ENCODE data around the gene QKI. TPM values are rescaled to one million over a fixed set of nuclear protein-coding genes. Genes with fewer than 3 reads are reported as not detected.
A peak's percentile ranks its signal among the peaks of the same experiment; 100 is the strongest.

Gene QKI
- total RNA-seq, 1 experiment from 2014 or later, result 176 TPM

GRCh38 chr6:163494279-163494727 is 79.8 kb downstream of the QKI start:
- H3K36me3 Mint-ChIP-seq (ENCODE audit: insufficient read depth in 1 of 3, low read depth in 3 of 3), result peaks cover 0 to 10% (median 0%) of the 10 kb centered on the region in 3 experiments; a peak in 2 of 7 replicates
- no peak overlapping the region for H3K56ac ChIP-seq (ENCODE audit: insufficient read length, low read depth, low read length)
- H3K4me3 Mint-ChIP-seq, result no peak overlapping the region; a peak in 1 of 5 replicates
- H3K14ac ChIP-seq (ENCODE audit: insufficient read depth, low read length), result no peak overlapping the region
- H4K8ac ChIP-seq (replicated peaks; ENCODE audit: insufficient read length, low read depth, low read length), result no peak overlapping the region
- no peak overlapping the region for H3K4ac ChIP-seq (ENCODE audit: low read depth, low read length)
- H3K18ac ChIP-seq (ENCODE audit: insufficient read length, low read depth, low read length), result no peak overlapping the region
- H3K9me3 Mint-ChIP-seq, result 0 out of 5 replicates have a peak, but pooled peaks cover 0 to 3% of the 10 kb centered on the region in 2 experiments
- no peak for DNase-seq
- H2BK15ac ChIP-seq (ENCODE audit: low read depth, low read length), result no peak overlapping the region
- no CpG with 5 or more reads among the region's 6 CpGs for WGBS (ENCODE audit: extremely low coverage, insufficient read length, low lambda C conversion rate)
- peaks cover 3% of the 10 kb centered on the region for H3K79me1 ChIP-seq (ENCODE audit: insufficient read depth, low read depth, low read length, poor library complexity, severe bottlenecking)
- H3K4me1 ChIP-seq (ENCODE audit: insufficient read depth, low read length), result peaks cover 2% of the 10 kb centered on the region; the same call in 1 of the 2 replicates
- no peaks in the 10 kb centered on the region for H3K27me3 Mint-ChIP-seq (ENCODE audit: low read depth)
- H3K4me1 Mint-ChIP-seq, result peaks cover 21 to 42% of the 10 kb centered on the region in 2 experiments
- no peak overlapping the region for H2BK12ac ChIP-seq (ENCODE audit: insufficient read length, low read depth, low read length)
- H3K27ac ChIP-seq (ENCODE audit: insufficient read length, low read depth, low read length), result no peak overlapping the region
- H3K79me2 ChIP-seq (ENCODE audit: insufficient read depth, low read length), result peaks cover 17% of the 10 kb centered on the region; the same call in 1 of the 2 replicates
- no peak overlapping the region for H3K9ac ChIP-seq (ENCODE audit: extremely low read depth, insufficient read length, low read length)
- no peak overlapping the region for H3K23ac ChIP-seq (ENCODE audit: insufficient read length, low read depth, low read length)
- H2AFZ ChIP-seq (ENCODE audit: low read length), result no peak overlapping the region
- no peak for TF ChIP-seq CTCF (conservative IDR thresholded peaks at IDR 0.05)
- H2BK5ac ChIP-seq (ENCODE audit: insufficient read length, low read length), result no peak overlapping the region
- no peak overlapping the region for H3T11ph ChIP-seq (ENCODE audit: low read length)
- H2BK20ac ChIP-seq (ENCODE audit: low read depth, low read length, poor library complexity, severe bottlenecking), result no peak overlapping the region
- no peak overlapping the region for H3K4me2 ChIP-seq (ENCODE audit: insufficient read depth, insufficient read length, low read length)
- no peaks in the 10 kb centered on the region for H3K27me3 ChIP-seq (ENCODE audit: insufficient read depth, low read length)
- no peaks in the 10 kb centered on the region for H4K20me1 ChIP-seq (ENCODE audit: control insufficient read depth, insufficient read depth, insufficient read length)
- H2AK5ac ChIP-seq (ENCODE audit: insufficient read length, low read length), result no peak overlapping the region
- no peak overlapping the region for H4K91ac ChIP-seq (ENCODE audit: insufficient read length, low read depth, low read length)
- H3K27ac Mint-ChIP-seq, result peak overlapping the region; percentile 5 to 92 (median 59); a peak in 5 of 7 replicates
- no peak overlapping the region for H2BK120ac ChIP-seq (ENCODE audit: low read depth, low read length, poor library complexity, severe bottlenecking)
- H3K9me3 ChIP-seq (ENCODE audit: control insufficient read depth, low read depth, low read length), result no peaks in the 10 kb centered on the region
- no peaks in the 10 kb centered on the region for H3K23me2 ChIP-seq (ENCODE audit: insufficient read length, low read depth, low read length, poor library complexity, severe bottlenecking)
- H4K5ac ChIP-seq (ENCODE audit: insufficient read length, low read depth, low read length), result no peak overlapping the region
